HG02798 (cell line): ENCODE measurements around the gene DCLRE1B.
"Not testable (repeated sequence)": the region's sequence is repeated elsewhere in the genome, so short reads cannot be mapped to it uniquely, and the experiment has no call there.

Source experiments
- ATAC-seq: cut with Tn5 transposase; IDR thresholded peaks from one replicate; pipeline ENCODE4 v1.9.1; 2021; ENCODE audit warnings: mild to moderate bottlenecking; ENCODE audit not compliant: unreplicated experiment, poor library complexity

DCLRE1B gene

GRCh38 chr1:113945329-113945728, 40.2 kb downstream of the DCLRE1B start:
- no peak for ATAC-seq

GRCh38 chr1:113946112-113946511, 41.0 kb downstream of the DCLRE1B start:
- no peak for ATAC-seq

- no peak for ATAC-seq
Observed at GRCh38 chr1:113946678-113947387, 41.7 kb downstream of the DCLRE1B start.

GRCh38 chr1:113947388-113948107, 42.4 kb downstream of the DCLRE1B start:
- no peak for ATAC-seq

- not testable (repeated sequence) for ATAC-seq
Observed at GRCh38 chr1:113948151-113948550, 43.0 kb downstream of the DCLRE1B start.

GRCh38 chr1:113949007-113949406, 43.9 kb downstream of the DCLRE1B start:
- no peak for ATAC-seq

- ATAC-seq: no peak
Observed at GRCh38 chr1:113950908-113951307, 45.8 kb downstream of the DCLRE1B start.

GRCh38 chr1:113951719-113952118, 46.6 kb downstream of the DCLRE1B start:
- ATAC-seq: no peak

- ATAC-seq: no peak
Observed at GRCh38 chr1:113957984-113958383, 52.9 kb downstream of the DCLRE1B start.

- ATAC-seq: no peak
Observed at GRCh38 chr1:113958691-113959090, 53.6 kb downstream of the DCLRE1B start.

GRCh38 chr1:113963281-113963906, 58.3 kb downstream of the DCLRE1B start:
- no peak for ATAC-seq
